GM18907 (cell line): Measurements from ENCODE around the gene FYCO1.
"Not testable (repeated sequence)": the region's sequence is repeated elsewhere in the genome, so short reads cannot be mapped to it uniquely, and the experiment has no call there.

Experiments
- ATAC-seq: cut with Tn5 transposase; IDR thresholded peaks from one replicate; pipeline ENCODE4 v1.9.1; 2021; ENCODE audit warnings: mild to moderate bottlenecking, moderate library complexity; ENCODE audit not compliant: unreplicated experiment

Gene FYCO1

DNA sequence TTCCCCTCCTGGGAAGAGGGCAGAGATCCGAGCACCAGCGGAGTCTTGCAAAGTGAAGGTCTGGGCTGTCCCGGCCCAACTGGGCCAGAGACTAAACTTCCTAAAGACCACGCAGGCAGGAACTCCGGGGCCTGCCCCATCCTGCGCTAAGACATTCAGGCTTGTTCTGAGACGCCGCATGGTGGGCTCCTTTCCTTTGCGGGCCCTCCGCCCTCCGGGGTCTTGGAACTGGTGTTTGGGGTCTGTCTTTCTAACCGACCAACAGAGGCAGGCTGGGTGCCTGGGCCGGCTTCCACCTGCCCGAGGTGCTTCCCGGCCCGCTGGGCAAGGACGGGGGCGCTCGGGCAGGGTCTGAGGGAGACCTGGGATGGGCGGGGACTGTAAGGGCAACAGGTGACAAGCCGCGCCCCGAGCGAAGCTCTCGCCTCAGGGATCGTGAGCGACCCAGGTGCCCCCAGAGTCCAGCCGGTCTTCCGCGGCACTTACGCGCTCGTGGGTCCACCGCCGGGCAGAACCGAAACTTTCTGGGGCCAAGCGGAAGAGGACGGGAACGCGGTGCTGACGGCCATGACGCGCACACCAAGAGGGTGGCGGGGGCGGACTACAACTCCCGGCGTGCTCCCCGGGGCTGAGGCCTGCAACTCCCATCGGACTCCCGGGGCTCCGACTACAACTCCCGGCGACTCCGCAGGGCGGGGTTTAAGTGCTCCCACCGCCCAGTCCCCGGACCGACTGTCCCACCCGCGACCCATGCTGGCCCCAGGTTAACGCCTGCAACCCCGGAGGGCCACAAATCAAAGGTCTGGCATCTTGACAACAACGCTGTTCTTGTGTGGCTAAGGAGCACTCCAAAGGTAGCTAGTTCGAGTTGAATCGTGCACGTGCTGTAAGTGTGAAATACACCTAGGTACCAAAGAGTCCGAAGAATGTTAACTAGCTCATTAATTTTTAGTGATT lies at the start of gene FYCO1:
FYCO1 (minus strand) TSS at position 589 of the 957 bp plus-strand sequence. CDS start 10,914 bp downstream, outside the sequence.
- peak; percentile 91 for ATAC-seq

- ATAC-seq, result no peak
Measured at GRCh38 chr3:46038916-46039315, 43.3 kb upstream of the FYCO1 start.

DNA sequence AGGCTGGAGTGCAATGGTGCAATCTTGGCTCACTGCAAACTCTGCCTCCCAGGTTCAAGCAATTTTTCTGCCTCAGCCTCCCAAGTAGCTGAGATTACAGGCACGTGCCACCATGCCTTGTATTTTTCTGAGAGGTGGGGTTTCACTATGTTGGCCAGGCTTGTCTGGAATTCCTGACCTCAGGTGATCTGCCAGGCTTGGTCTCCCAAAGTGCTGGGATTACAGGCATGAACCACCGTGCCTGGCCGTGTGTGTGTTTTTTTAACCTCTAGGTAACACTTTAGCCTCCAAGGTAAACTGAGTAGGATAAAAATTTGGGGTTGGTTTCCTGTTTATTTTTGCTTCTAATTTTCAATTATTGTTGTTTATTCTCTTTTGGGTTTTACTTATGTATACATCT lies 42.4 kb upstream of the FYCO1 start:
- not testable (repeated sequence) for ATAC-seq

DNA sequence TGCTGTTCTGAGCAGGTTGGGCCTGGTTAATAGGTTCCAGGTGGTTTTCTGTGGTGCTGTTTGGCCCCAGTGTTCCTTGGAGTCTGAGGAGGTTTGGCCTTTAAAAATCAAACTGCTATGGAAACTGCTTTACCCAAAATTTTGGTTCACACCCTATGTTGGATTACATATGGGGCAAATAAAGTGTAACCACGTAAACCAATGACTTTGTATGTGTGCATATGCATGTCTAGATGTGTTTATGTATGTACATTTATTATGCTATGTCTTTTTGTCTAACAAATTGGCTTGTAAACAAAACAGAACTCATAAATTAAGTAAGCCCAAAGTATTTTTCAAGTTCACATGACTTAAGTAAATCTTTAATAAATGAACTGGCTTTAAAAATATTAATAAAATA lies 40.6 kb upstream of the FYCO1 start:
- no peak for ATAC-seq

GRCh38 chr3:46031747-46032146 lies 36.1 kb upstream of the FYCO1 start:
- no peak for ATAC-seq

- ATAC-seq, result no peak
Measured at GRCh38 chr3:46031269-46031668, 35.6 kb upstream of the FYCO1 start.

GRCh38 chr3:46030626-46031025 lies 35.0 kb upstream of the FYCO1 start:
- ATAC-seq, result no peak

DNA sequence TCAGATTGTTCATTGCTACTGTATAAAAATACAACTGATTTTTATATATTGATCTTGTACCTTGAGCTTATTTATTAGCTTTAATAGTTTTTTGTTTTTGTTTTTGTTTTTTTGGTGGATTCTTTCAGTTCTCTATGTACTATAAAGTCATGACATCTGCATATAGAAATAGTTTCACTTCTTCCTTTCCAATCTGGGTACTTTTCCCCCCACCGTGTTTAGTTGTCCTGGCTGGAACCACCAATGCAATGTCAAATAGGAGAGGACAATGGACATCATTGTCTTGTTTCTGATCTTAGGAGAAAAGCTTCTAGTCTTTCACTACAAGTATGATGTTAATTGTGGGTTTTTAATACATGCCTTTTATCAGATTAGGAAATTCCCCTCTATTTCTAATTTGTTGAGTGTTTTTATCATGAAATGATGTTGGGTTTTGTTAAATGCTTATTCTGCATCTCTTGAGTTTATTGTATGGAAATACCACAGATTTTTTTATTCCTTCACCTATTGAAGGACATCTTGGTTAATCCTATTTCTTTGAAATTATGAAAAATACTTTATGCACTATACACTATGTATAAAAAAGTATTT lies 34.4 kb upstream of the FYCO1 start:
- no peak for ATAC-seq

DNA sequence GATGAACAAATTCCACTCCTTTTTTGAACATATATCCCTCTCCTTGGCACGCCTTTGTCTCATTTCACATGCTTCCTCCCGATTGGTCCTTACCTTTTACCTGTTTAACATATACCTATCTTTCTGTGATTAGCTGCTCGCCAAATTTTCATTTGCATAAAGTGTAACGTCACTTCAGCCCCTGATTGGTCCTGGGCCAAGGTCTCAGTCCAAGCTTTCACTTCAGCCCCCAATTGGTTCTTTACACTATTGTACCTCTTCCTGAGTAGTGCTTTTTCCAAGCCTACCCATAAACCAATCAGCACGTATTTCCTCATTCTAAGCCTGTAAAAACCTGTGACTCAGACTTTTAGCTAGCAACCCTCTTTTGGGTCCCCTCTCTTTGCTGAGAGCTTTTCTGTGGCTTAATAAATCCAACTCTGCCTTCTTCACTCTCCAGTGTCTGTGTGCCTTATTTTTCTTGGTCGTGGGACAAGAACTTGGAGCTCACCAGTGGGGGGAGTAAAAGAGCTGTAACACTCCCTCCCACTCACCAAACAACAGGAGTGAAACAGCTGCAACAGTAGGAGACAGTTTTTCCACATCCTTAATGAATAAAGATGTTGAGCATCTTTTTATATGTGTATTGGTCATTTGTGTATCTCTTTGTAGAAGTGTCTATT lies 32.2 kb upstream of the FYCO1 start:
- ATAC-seq, result no peak

- ATAC-seq, result no peak
Measured at GRCh38 chr3:46027021-46027705, 31.5 kb upstream of the FYCO1 start, which contains the start of gene XCR1. Gene XCR1, minus strand, starts transcription at chr3:46027483. Its CDS starts 5,536 bp downstream, at chr3:46021947.

GRCh38 chr3:46025139-46025538 lies 29.5 kb upstream of the FYCO1 start:
- no peak for ATAC-seq

DNA sequence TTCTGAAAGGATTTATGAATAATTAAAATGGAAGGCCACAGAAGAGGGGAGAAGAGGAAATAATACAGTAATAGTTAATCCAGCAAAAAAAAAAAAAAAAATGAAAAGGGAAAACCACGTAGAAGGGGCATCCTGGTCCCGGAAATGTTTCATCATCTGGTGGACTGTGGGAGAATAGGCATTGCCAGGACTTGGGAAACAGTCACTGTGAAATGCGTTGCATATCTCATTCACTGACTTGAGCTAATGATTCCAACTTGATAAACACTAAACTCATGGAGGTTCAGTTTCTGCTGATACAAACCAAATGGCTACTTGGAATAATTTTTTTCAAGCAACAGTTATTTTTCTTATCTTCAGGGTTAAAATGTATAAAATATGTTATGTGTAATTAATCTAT lies 28.5 kb upstream of the FYCO1 start:
- ATAC-seq, result no peak

- ATAC-seq, result no peak
Measured at GRCh38 chr3:46022909-46023785, 27.5 kb upstream of the FYCO1 start.

GRCh38 chr3:46021516-46021915 lies 25.9 kb upstream of the FYCO1 start:
- no peak for ATAC-seq

DNA sequence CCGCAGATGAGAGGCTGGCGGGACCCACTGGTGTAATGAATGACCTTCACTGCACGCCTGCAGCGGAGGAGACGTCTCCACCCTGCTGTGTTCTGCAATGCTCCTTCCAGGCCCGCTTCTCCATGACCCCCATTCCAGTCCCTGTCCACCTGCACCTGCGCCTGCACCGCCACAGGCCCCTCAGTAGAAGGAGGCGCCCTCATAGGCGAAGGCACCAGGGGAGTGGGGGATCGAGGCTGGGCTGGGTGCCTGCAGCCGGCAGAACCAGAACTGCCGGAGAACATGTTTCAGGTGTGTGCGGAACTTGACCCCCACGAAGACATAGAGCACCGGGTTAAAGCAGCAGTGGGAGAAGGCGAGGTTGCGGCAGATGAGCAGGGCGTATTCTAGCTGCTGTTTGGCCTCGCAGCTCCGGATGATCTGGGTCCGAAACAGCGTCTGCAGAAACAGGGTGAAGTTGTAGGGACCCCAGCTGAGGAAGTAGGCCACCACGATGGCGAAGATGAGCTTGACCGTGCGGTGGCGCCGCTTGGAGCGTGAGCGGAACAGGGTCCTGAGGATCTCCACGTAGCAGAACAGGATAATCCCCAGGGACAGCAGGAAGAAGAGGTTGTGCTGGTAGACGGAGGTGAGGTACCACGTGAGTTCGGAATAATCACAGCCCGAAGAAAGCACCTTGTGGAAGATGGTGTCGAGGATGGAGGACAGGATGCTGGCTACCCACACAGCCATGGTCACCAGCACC lies 25.3 kb upstream of the FYCO1 start:
- ATAC-seq, result no peak

GRCh38 chr3:46019707-46020106 lies 24.1 kb upstream of the FYCO1 start:
- ATAC-seq, result no peak

- no peak for ATAC-seq
Measured at GRCh38 chr3:46017720-46018119, 22.1 kb upstream of the FYCO1 start.

DNA sequence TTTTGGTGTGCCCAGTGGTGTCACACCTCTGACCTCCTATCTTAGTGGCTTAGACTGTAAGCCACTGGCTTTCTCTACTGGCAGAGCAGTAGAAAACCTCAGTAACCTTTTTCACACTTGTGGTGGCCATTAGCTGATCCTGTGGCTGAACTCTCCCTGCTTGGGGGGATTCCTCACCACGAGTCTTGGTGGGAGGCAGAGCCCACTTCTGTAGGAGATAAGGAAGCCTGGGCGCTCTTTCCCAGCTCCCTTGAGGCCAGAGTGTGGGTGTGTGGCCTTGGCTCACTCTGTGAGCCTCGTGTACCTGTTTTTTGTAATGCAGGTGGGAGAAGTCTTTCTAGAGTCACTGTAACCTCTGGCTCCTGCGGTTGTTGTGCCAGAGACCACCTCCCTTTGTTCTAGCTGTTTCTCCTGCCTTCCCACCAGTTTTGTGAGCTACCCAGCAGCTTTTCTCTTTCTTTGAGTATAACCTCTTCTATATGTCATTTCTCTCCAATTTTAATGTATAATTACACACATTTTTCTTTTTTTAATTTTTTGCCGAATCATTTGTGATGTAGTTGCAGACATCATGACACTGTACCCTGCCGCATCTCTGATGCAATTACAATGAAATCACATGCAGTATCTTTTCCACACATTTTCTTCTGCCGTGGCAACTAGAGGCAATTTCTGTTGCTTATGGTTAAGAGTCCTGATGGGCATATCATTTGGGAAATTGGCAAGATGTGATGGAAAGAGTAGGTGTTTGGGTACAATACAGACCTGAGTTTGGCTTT lies 17.9 kb upstream of the FYCO1 start:
- no peak for ATAC-seq

DNA sequence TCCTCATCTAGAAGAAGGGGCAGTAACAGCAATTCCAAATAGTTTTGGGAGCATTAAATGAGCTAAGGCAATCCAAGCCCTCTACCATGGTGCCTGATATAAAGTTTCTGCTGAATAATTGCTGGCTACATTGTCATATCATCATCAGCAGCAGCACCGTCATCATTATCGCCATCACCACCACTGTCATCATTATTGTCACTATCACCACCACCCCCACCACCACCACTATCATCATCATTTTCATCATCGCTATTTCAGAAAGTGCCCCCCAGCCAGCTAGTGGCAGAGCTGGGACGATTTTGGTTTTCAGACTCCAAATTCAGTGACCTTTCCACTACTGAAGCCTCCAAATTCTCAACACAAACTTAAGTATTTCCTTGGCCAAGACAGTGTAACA lies 16.6 kb upstream of the FYCO1 start:
- ATAC-seq, result no peak
